ENCODE measurements around the gene IDUA.

Gene IDUA

GRCh38 chr4:1018147-1019020 is 31.5 kb downstream of the IDUA start:
- no peak overlapping the region for H2BK12ac ChIP-seq (ENCODE audit: low read length)
- H2AFZ ChIP-seq (ENCODE audit: insufficient read depth, low read length, poor library complexity): no peak overlapping the region
- H3K27ac ChIP-seq (ENCODE audit: low read depth, low read length): no peak overlapping the region
- H3K23ac ChIP-seq (ENCODE audit: low read length): no peak overlapping the region
- no peak overlapping the region for H4K8ac ChIP-seq (ENCODE audit: low read depth, low read length)
- H2AK5ac ChIP-seq (ENCODE audit: low read length): no peak overlapping the region
- H3K4me3 ChIP-seq (ENCODE audit: low read depth, low read length): no peak overlapping the region
- H2BK120ac ChIP-seq (ENCODE audit: insufficient read depth, low read length, poor library complexity): no peak overlapping the region
- no peak overlapping the region for H3K4ac ChIP-seq (ENCODE audit: low read depth, low read length)
- no peak overlapping the region for H3K9ac ChIP-seq (ENCODE audit: low read length)
- no CpG with 5 or more reads among the region's 29 CpGs for WGBS (ENCODE audit: extremely low coverage, insufficient coverage, insufficient read length)
- no peak overlapping the region for H4K12ac ChIP-seq (ENCODE audit: low read depth, low read length)
- H3K4me1 ChIP-seq (ENCODE audit: control insufficient read depth in 1 of 2, insufficient read depth in 2 of 2, low read length in 2 of 2): peaks cover 0 to 2% of the 10 kb centered on the region in 2 experiments
- H3K9me3 ChIP-seq (ENCODE audit: insufficient read depth, low read depth, low read length): peaks cover under 1% of the 10 kb centered on the region
- H3K4me2 ChIP-seq (ENCODE audit: low read length): no peak overlapping the region
- H2BK5ac ChIP-seq (ENCODE audit: low read depth, low read length, poor library complexity): no peak overlapping the region
- H3K79me1 ChIP-seq (ENCODE audit: low read length): no peaks in the 10 kb centered on the region
- H3K27me3 ChIP-seq (ENCODE audit: insufficient read depth, low read length): no peaks in the 10 kb centered on the region
- DNase-seq: no peak
- H3K79me2 ChIP-seq (ENCODE audit: control insufficient read depth, insufficient read depth, low read length, poor library complexity): no peaks in the 10 kb centered on the region
- no peak overlapping the region for H3K18ac ChIP-seq (ENCODE audit: low read length)
- H3K36me3 ChIP-seq (ENCODE audit: control insufficient read depth in 1 of 2, insufficient read depth in 2 of 2, low read length in 2 of 2): no peaks in the 10 kb centered on the region
- H3K14ac ChIP-seq (ENCODE audit: low read length): no peak overlapping the region
- H4K91ac ChIP-seq (ENCODE audit: low read depth, low read length): no peak overlapping the region

- Histone ChIP-seq H3K4me3 (ENCODE audit: low read depth, low read length) (no peak overlapping the region), H3K4ac (ENCODE audit: low read depth, low read length) (no peak overlapping the region), H3K9me3 (ENCODE audit: insufficient read depth, low read depth, low read length) (no peaks in the 10 kb centered on the region), H3K18ac (ENCODE audit: low read length) (no peak overlapping the region), H2BK5ac (ENCODE audit: low read depth, low read length, poor library complexity) (no peak overlapping the region), H3K4me2 (ENCODE audit: low read length) (no peak overlapping the region), H2BK12ac (ENCODE audit: low read length) (no peak overlapping the region), H3K9ac (ENCODE audit: low read length) (no peak overlapping the region), H3K14ac (ENCODE audit: low read length) (no peak overlapping the region), H2AK5ac (ENCODE audit: low read length) (no peak overlapping the region), H3K79me2 (ENCODE audit: control insufficient read depth, insufficient read depth, low read length, poor library complexity) (no peaks in the 10 kb centered on the region), H2BK120ac (ENCODE audit: insufficient read depth, low read length, poor library complexity) (no peak overlapping the region), H4K12ac (ENCODE audit: low read depth, low read length) (no peak overlapping the region), H4K8ac (ENCODE audit: low read depth, low read length) (no peak overlapping the region), H3K23ac (ENCODE audit: low read length) (no peak overlapping the region), H4K91ac (ENCODE audit: low read depth, low read length) (no peak overlapping the region), H3K27ac (ENCODE audit: low read depth, low read length) (no peak overlapping the region), H3K36me3 (ENCODE audit: control insufficient read depth in 1 of 2, insufficient read depth in 2 of 2, low read length in 2 of 2) (peaks cover 0 to 2% of the 10 kb centered on the region in 2 experiments), H3K27me3 (ENCODE audit: insufficient read depth, low read length) (no peaks in the 10 kb centered on the region), H3K79me1 (ENCODE audit: low read length) (no peaks in the 10 kb centered on the region), H2AFZ (ENCODE audit: insufficient read depth, low read length, poor library complexity) (no peak overlapping the region), H3K4me1 (ENCODE audit: control insufficient read depth in 1 of 2, insufficient read depth in 2 of 2, low read length in 2 of 2) (no peaks in the 10 kb centered on the region)
- no CpG with 5 or more reads among the region's 9 CpGs for WGBS (ENCODE audit: extremely low coverage, insufficient coverage, insufficient read length)
- no peak for DNase-seq
Measured at GRCh38 chr4:1019320-1019719, 32.5 kb downstream of the IDUA start.

- no peak overlapping the region for H3K4me2 ChIP-seq (ENCODE audit: low read length)
- H4K12ac ChIP-seq (ENCODE audit: low read depth, low read length): no peak overlapping the region
- no peak overlapping the region for H2AK5ac ChIP-seq (ENCODE audit: low read length)
- H3K23ac ChIP-seq (ENCODE audit: low read length): no peak overlapping the region
- no peaks in the 10 kb centered on the region for H3K79me2 ChIP-seq (ENCODE audit: control insufficient read depth, insufficient read depth, low read length, poor library complexity)
- H2BK120ac ChIP-seq (ENCODE audit: insufficient read depth, low read length, poor library complexity): no peak overlapping the region
- no peaks in the 10 kb centered on the region for H3K4me1 ChIP-seq (ENCODE audit: control insufficient read depth in 1 of 2, insufficient read depth in 2 of 2, low read length in 2 of 2)
- H3K36me3 ChIP-seq (ENCODE audit: control insufficient read depth in 1 of 2, insufficient read depth in 2 of 2, low read length in 2 of 2): peaks cover 3 to 8% of the 10 kb centered on the region in 2 experiments
- no CpG with 5 or more reads among the region's 23 CpGs for WGBS (ENCODE audit: extremely low coverage, insufficient coverage, insufficient read length)
- no peaks in the 10 kb centered on the region for H3K79me1 ChIP-seq (ENCODE audit: low read length)
- DNase-seq: no peak
- no peak overlapping the region for H2AFZ ChIP-seq (ENCODE audit: insufficient read depth, low read length, poor library complexity)
- no peaks in the 10 kb centered on the region for H3K27me3 ChIP-seq (ENCODE audit: insufficient read depth, low read length)
- no peak overlapping the region for H3K14ac ChIP-seq (ENCODE audit: low read length)
- H3K9ac ChIP-seq (ENCODE audit: low read length): no peak overlapping the region
- H3K27ac ChIP-seq (ENCODE audit: low read depth, low read length): no peak overlapping the region
- H3K4ac ChIP-seq (ENCODE audit: low read depth, low read length): no peak overlapping the region
- H4K91ac ChIP-seq (ENCODE audit: low read depth, low read length): no peak overlapping the region
- no peak overlapping the region for H3K18ac ChIP-seq (ENCODE audit: low read length)
- H3K4me3 ChIP-seq (ENCODE audit: low read depth, low read length): no peak overlapping the region
- H2BK12ac ChIP-seq (ENCODE audit: low read length): no peak overlapping the region
- no peak overlapping the region for H4K8ac ChIP-seq (ENCODE audit: low read depth, low read length)
- no peak overlapping the region for H2BK5ac ChIP-seq (ENCODE audit: low read depth, low read length, poor library complexity)
- H3K9me3 ChIP-seq (ENCODE audit: insufficient read depth, low read depth, low read length): no peaks in the 10 kb centered on the region
Measured at GRCh38 chr4:1019729-1020470, 33.1 kb downstream of the IDUA start.

GRCh38 chr4:1021386-1022050 is 34.7 kb downstream of the IDUA start:
- Histone ChIP-seq H2AFZ (ENCODE audit: insufficient read depth, low read length, poor library complexity) (no peak overlapping the region), H3K4me3 (ENCODE audit: low read depth, low read length) (peak overlapping the region; percentile 30), H3K79me2 (ENCODE audit: control insufficient read depth, insufficient read depth, low read length, poor library complexity) (no peaks in the 10 kb centered on the region), H4K8ac (ENCODE audit: low read depth, low read length) (no peak overlapping the region), H2AK5ac (ENCODE audit: low read length) (no peak overlapping the region), H3K4me1 (ENCODE audit: control insufficient read depth in 1 of 2, insufficient read depth in 2 of 2, low read length in 2 of 2) (peaks cover 0 to 3% of the 10 kb centered on the region in 2 experiments), H2BK120ac (ENCODE audit: insufficient read depth, low read length, poor library complexity) (no peak overlapping the region), H3K79me1 (ENCODE audit: low read length) (no peaks in the 10 kb centered on the region), H3K36me3 (ENCODE audit: control insufficient read depth in 1 of 2, insufficient read depth in 2 of 2, low read length in 2 of 2) (peaks cover 13 to 19% of the 10 kb centered on the region in 2 experiments), H3K4ac (ENCODE audit: low read depth, low read length) (no peak overlapping the region), H3K18ac (ENCODE audit: low read length) (no peak overlapping the region), H2BK5ac (ENCODE audit: low read depth, low read length, poor library complexity) (no peak overlapping the region), H4K12ac (ENCODE audit: low read depth, low read length) (no peak overlapping the region), H2BK12ac (ENCODE audit: low read length) (no peak overlapping the region), H3K27ac (ENCODE audit: low read depth, low read length) (no peak overlapping the region), H3K9me3 (ENCODE audit: insufficient read depth, low read depth, low read length) (peaks cover 10% of the 10 kb centered on the region), H3K4me2 (ENCODE audit: low read length) (no peak overlapping the region), H3K14ac (ENCODE audit: low read length) (no peak overlapping the region), H3K23ac (ENCODE audit: low read length) (no peak overlapping the region), H3K9ac (ENCODE audit: low read length) (no peak overlapping the region), H4K91ac (ENCODE audit: low read depth, low read length) (no peak overlapping the region), H3K27me3 (ENCODE audit: insufficient read depth, low read length) (no peaks in the 10 kb centered on the region)
- WGBS (ENCODE audit: extremely low coverage, insufficient coverage, insufficient read length): no CpG with 5 or more reads among the region's 19 CpGs
- no peak for DNase-seq

Measured in trophoblast cell (in vitro differentiated cells and primary cell).